HEK293 (cell line): ENCODE results near the gene CHRD.

Experiments
- CTCF ChIA-PET: fragments of 350-600 bp; formaldehyde crosslinking; extraction: SDS; loops from one replicate; lab custom pipeline; 2021; ENCODE audit warnings: antibody characterized with exemption; lab: Yijun Ruan, JAX
- POLR2A ChIA-PET: fragments of 300-600 bp; formaldehyde crosslinking; extraction: SDS; loops from one replicate; lab custom pipeline; 2020; ENCODE audit warnings: antibody characterized with exemption, inconsistent platforms; lab: Yijun Ruan, JAX
- H3K27ac ChIP-seq: fragments of 200-500 bp; sonication (Bioruptor generic); 2 replicates; pipeline ENCODE4 v1.5.1; 2014; ENCODE audit warnings: low read depth, low read length, control low read depth, inconsistent platforms; ENCODE audit errors: extremely low read depth
- H3K36me3 ChIP-seq, 2 experiments: fragments of 200-500 bp in 1 of 2; sonication (Bioruptor generic) in 1 of 2; 1 replicate in 1 of 2; 2 replicates in 1 of 2; pipeline ENCODE4 v1.5.1; 2014 to 2017; ENCODE audit warnings: inconsistent platforms in 2 of 2, low read length in 2 of 2; ENCODE audit not compliant: control insufficient read depth in 2 of 2, insufficient read depth in 1 of 2
- H3K4me1 ChIP-seq: fragments of 200-500 bp; sonication (Bioruptor generic); 2 replicates; pipeline ENCODE4 v1.5.1; 2014; ENCODE audit warnings: mild to moderate bottlenecking, low read length, inconsistent platforms; ENCODE audit not compliant: control insufficient read depth, insufficient read depth
- H3K4me3 ChIP-seq: 2 replicates; pipeline ENCODE4 v1.5.1; 2011; ENCODE audit warnings: low read depth, mild to moderate bottlenecking, control low read depth, low read length, moderate library complexity
- H3K9me3 ChIP-seq: fragments of 200-500 bp; sonication (Bioruptor generic); 2 replicates; pipeline ENCODE4 v1.5.1; 2014; ENCODE audit warnings: low read depth, low read length, inconsistent platforms; ENCODE audit not compliant: control insufficient read depth, insufficient read depth
- GLIS1 ChIP-seq: fragments of 450-650 bp; formaldehyde crosslinking; IDR thresholded peaks from 2 replicates; pipeline ENCODE4 v1.5.1; 2016; ENCODE audit warnings: missing biosample characterization, missing genetic modification characterization
- HIC1 ChIP-seq: fragments of 450-650 bp; formaldehyde crosslinking; IDR thresholded peaks from 2 replicates; pipeline ENCODE4 v1.5.1; 2016; ENCODE audit warnings: missing biosample characterization, missing genetic modification characterization
- KLF10 ChIP-seq: fragments of 450-650 bp; IDR thresholded peaks from 2 replicates; pipeline ENCODE4 v1.5.1; 2018; ENCODE audit warnings: missing biosample characterization, mild to moderate bottlenecking, missing genetic modification characterization
- KLF8 ChIP-seq: fragments of 450-650 bp; formaldehyde crosslinking; IDR thresholded peaks from 2 replicates; pipeline ENCODE4 v1.5.1; 2016; ENCODE audit warnings: missing biosample characterization, missing genetic modification characterization
- OSR2 ChIP-seq: fragments of 450-650 bp; formaldehyde crosslinking; IDR thresholded peaks from 2 replicates; pipeline ENCODE4 v1.5.1; 2016; ENCODE audit warnings: missing biosample characterization, missing genetic modification characterization
- SP2 ChIP-seq: fragments of 450-650 bp; formaldehyde crosslinking; IDR thresholded peaks from 2 replicates; pipeline ENCODE4 v1.5.1; 2016; ENCODE audit warnings: missing biosample characterization, missing genetic modification characterization
- TCF7L2 ChIP-seq: IDR thresholded peaks from 2 replicates; pipeline ENCODE4 v1.6.1; 2011; ENCODE audit warnings: low read depth, mild to moderate bottlenecking, inconsistent platforms, low read length, moderate library complexity, borderline replicate concordance
- YY2 ChIP-seq: fragments of 450-650 bp; formaldehyde crosslinking; IDR thresholded peaks from 2 replicates; pipeline ENCODE4 v1.5.1; 2016; ENCODE audit warnings: missing biosample characterization, missing genetic modification characterization
- ZBTB1 ChIP-seq: fragments of 450-650 bp; formaldehyde crosslinking; IDR thresholded peaks from 2 replicates; pipeline ENCODE4 v1.5.1; 2016; ENCODE audit warnings: missing biosample characterization, missing genetic modification characterization
- ZFP3 ChIP-seq: fragments of 450-650 bp; formaldehyde crosslinking; IDR thresholded peaks from 2 replicates; pipeline ENCODE4 v1.5.1; 2016; ENCODE audit warnings: low read depth, missing biosample characterization, missing genetic modification characterization
- ZFP41 ChIP-seq: fragments of 450-650 bp; formaldehyde crosslinking; IDR thresholded peaks from 2 replicates; pipeline ENCODE4 v1.5.1; 2016; ENCODE audit warnings: missing biosample characterization, missing genetic modification characterization, borderline replicate concordance
- ZIC2 ChIP-seq: fragments of 450-650 bp; formaldehyde crosslinking; IDR thresholded peaks from 2 replicates; pipeline ENCODE4 v1.5.1; 2016; ENCODE audit warnings: missing biosample characterization, missing genetic modification characterization
- ZNF2 ChIP-seq: fragments of 450-650 bp; formaldehyde crosslinking; IDR thresholded peaks from 2 replicates; pipeline ENCODE4 v1.5.1; 2016; ENCODE audit warnings: missing biosample characterization, missing genetic modification characterization
- ZNF280C ChIP-seq: fragments of 450-650 bp; formaldehyde crosslinking; IDR thresholded peaks from 2 replicates; pipeline ENCODE4 v1.5.1; 2016; ENCODE audit warnings: missing biosample characterization, missing genetic modification characterization
- ZNF341 ChIP-seq: fragments of 450-650 bp; formaldehyde crosslinking; IDR thresholded peaks from 2 replicates; pipeline ENCODE4; 2016; ENCODE audit warnings: low read depth, missing biosample characterization, missing genetic modification characterization
- ZNF398 ChIP-seq: fragments of 450-650 bp; formaldehyde crosslinking; IDR thresholded peaks from 2 replicates; pipeline ENCODE4 v1.5.1; 2017; ENCODE audit warnings: missing biosample characterization, missing genetic modification characterization
- ZNF404 ChIP-seq: fragments of 450-650 bp; formaldehyde crosslinking; IDR thresholded peaks from 2 replicates; pipeline ENCODE4 v1.5.1; 2017; ENCODE audit warnings: missing biosample characterization, missing genetic modification characterization
- ZNF416 ChIP-seq: fragments of 450-650 bp; formaldehyde crosslinking; IDR thresholded peaks from 2 replicates; pipeline ENCODE4 v1.5.1; 2016; ENCODE audit warnings: missing biosample characterization, missing genetic modification characterization
- ZNF423 ChIP-seq: fragments of 450-650 bp; formaldehyde crosslinking; IDR thresholded peaks from 2 replicates; pipeline ENCODE4 v1.5.1; 2016; ENCODE audit warnings: missing biosample characterization, missing genetic modification characterization
- ZNF548 ChIP-seq: fragments of 450-650 bp; formaldehyde crosslinking; IDR thresholded peaks from 2 replicates; pipeline ENCODE4 v1.5.1; 2016; ENCODE audit warnings: missing biosample characterization, missing genetic modification characterization
- ZNF585B ChIP-seq: fragments of 450-650 bp; formaldehyde crosslinking; IDR thresholded peaks from 2 replicates; pipeline ENCODE4 v1.5.1; 2016; ENCODE audit warnings: missing biosample characterization, missing genetic modification characterization
- ZNF600 ChIP-seq: fragments of 450-650 bp; formaldehyde crosslinking; IDR thresholded peaks from 2 replicates; pipeline ENCODE4 v1.5.1; 2016; ENCODE audit warnings: missing biosample characterization, missing genetic modification characterization
- ZNF785 ChIP-seq: fragments of 450-650 bp; formaldehyde crosslinking; IDR thresholded peaks from 2 replicates; pipeline ENCODE4 v1.5.1; 2016; ENCODE audit warnings: missing biosample characterization, missing genetic modification characterization
- TF ChIP-seq, protein P1 (sequence below): fragments of 450-650 bp; formaldehyde crosslinking; IDR thresholded peaks from 2 replicates; pipeline ENCODE4 v1.5.1; 2016; ENCODE audit warnings: missing biosample characterization, missing genetic modification characterization, low read depth
- TF ChIP-seq, protein P2 (sequence below): fragments of 450-650 bp; IDR thresholded peaks from 2 replicates; pipeline ENCODE4 v1.5.1; 2018; ENCODE audit warnings: missing biosample characterization, mild to moderate bottlenecking, missing genetic modification characterization

Gene CHRD

DNA sequence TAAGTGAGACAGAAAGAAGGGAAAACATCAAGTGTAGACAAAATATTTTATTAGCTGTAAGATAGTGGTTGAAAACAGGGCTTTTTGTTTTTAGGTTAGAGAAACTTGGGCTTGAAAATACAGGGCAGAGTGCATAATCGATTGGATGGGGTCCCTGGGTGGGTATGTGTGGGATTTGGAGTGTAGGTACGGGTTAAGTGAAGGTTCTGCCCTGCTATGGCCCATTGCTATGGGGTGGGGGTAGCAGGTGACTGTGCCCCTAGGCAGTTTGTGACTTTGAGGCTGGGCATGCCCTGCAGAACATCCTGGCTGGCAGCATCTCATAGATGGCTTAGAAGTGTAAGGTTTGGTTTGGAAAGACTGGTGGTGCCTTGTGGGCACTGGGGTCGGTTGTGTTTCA, 46.2 kb upstream of the CHRD start:
- Histone ChIP-seq H3K4me3 (no peak overlapping the region), H3K9me3 (no peaks in the 10 kb centered on the region), H3K36me3 (peaks cover 18 to 75% of the 10 kb centered on the region in 2 experiments)
- POLR2A ChIA-PET: interaction anchor here (1.4 kb wide), 1 partner anchor 18 kb away, joined by 4 read pairs; no protein-coding TSS in a partner anchor
- CTCF ChIA-PET: no interaction called here
- TF ChIP-seq HIC1 (peak; percentile 45; the same call in 1 of the 2 replicates), ZNF416 (tag by site-specific recombination) (no peak), ZNF398 (tag by site-specific recombination) (no peak), ZNF600 (tag by site-specific recombination) (peak; percentile 26; the same call in 1 of the 2 replicates), ZIC2 (no peak)
- TF ChIP-seq, all 188 proteins: peak for 2
- Histone ChIP-seq H3K27ac (no peak overlapping the region), H3K4me1 (no peaks in the 10 kb centered on the region)

DNA sequence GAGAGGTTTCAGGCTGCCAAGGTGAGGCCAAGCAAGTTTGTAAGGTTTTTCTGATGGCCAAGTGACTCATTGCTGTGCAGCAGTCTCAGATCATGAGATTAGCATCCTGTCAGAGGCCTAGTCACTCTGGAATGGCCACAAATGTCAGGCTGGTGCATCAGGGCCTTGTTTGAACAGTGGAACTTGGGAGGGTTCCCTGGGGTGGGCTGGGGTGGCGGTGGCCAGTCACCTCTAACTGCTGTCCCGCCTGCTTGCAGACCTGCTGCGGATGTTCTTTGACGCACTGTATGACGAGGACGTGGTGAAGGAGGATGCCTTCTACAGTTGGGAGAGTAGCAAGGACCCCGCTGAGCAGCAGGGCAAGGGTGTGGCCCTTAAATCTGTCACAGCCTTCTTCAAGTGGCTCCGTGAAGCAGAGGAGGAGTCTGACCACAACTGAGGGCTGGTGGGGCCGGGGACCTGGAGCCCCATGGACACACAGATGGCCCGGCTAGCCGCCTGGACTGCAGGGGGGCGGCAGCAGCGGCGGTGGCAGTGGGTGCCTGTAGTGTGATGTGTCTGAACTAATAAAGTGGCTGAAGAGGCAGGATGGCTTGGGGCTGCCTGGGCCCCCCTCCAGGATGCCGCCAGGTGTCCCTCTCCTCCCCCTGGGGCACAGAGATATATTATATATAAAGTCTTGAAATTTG, 45.2 kb upstream of the CHRD start:
- Histone ChIP-seq H3K4me3 (no peak overlapping the region), H3K27ac (peak overlapping the region; percentile 17), H3K36me3 (peaks cover 13 to 66% of the 10 kb centered on the region in 2 experiments), H3K4me1 (no peaks in the 10 kb centered on the region), H3K9me3 (no peaks in the 10 kb centered on the region)
- CTCF ChIA-PET: no interaction called here
- POLR2A ChIA-PET: interaction anchor here (0.8 to 1.2 kb wide), 2 partner anchors 15 to 19 kb away, joined by 3 to 5 read pairs; no protein-coding TSS in a partner anchor
- TF ChIP-seq ZFP3 (no peak), ZNF404 (tag by site-specific recombination) (no peak), ZNF548 (tag by site-specific recombination) (no peak), YY2 (no peak), ZNF2 (tag by site-specific recombination) (no peak), ZNF585B (tag by site-specific recombination) (no peak), KLF8 (tag by site-specific recombination) (peak; percentile 63; the same call in 1 of the 2 replicates), ZIC2 (peak; percentile 96), ZNF785 (no peak), ZBTB1 (tag by site-specific recombination) (no peak), SP2 (tag by site-specific recombination) (peak; percentile 49), ZNF341 (tag by site-specific recombination) (no peak), OSR2 (peak; percentile 48), ZNF280C (tag by site-specific recombination) (no peak), GLIS1 (peak; percentile 71), ZFP41 (no peak), ZNF423 (tag by site-specific recombination) (no peak), TCF7L2 (no peak), KLF10 (tag by site-specific recombination) (no peak)
- TF ChIP-seq, protein P1, sequence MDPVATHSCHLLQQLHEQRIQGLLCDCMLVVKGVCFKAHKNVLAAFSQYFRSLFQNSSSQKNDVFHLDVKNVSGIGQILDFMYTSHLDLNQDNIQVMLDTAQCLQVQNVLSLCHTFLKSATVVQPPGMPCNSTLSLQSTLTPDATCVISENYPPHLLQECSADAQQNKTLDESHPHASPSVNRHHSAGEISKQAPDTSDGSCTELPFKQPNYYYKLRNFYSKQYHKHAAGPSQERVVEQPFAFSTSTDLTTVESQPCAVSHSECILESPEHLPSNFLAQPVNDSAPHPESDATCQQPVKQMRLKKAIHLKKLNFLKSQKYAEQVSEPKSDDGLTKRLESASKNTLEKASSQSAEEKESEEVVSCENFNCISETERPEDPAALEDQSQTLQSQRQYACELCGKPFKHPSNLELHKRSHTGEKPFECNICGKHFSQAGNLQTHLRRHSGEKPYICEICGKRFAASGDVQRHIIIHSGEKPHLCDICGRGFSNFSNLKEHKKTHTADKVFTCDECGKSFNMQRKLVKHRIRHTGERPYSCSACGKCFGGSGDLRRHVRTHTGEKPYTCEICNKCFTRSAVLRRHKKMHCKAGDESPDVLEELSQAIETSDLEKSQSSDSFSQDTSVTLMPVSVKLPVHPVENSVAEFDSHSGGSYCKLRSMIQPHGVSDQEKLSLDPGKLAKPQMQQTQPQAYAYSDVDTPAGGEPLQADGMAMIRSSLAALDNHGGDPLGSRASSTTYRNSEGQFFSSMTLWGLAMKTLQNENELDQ: no peak
- TF ChIP-seq, protein P2, sequence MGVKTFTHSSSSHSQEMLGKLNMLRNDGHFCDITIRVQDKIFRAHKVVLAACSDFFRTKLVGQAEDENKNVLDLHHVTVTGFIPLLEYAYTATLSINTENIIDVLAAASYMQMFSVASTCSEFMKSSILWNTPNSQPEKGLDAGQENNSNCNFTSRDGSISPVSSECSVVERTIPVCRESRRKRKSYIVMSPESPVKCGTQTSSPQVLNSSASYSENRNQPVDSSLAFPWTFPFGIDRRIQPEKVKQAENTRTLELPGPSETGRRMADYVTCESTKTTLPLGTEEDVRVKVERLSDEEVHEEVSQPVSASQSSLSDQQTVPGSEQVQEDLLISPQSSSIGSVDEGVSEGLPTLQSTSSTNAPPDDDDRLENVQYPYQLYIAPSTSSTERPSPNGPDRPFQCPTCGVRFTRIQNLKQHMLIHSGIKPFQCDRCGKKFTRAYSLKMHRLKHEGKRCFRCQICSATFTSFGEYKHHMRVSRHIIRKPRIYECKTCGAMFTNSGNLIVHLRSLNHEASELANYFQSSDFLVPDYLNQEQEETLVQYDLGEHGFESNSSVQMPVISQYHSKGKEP (tag by site-specific recombination): no peak
